SH-SY5Y (cell line): ENCODE data around the gene TOX3.

ENCODE experiments used
- GATA2 ChIP-seq: IDR thresholded peaks from 2 replicates; pipeline ENCODE4 v1.6.1; 2011; ENCODE audit warnings: mild to moderate bottlenecking, low read depth, low read length
- GATA3 ChIP-seq: IDR thresholded peaks from 2 replicates; pipeline ENCODE4 v1.6.1; 2011; ENCODE audit warnings: low read depth, mild to moderate bottlenecking, low read length, moderate library complexity

DNA sequence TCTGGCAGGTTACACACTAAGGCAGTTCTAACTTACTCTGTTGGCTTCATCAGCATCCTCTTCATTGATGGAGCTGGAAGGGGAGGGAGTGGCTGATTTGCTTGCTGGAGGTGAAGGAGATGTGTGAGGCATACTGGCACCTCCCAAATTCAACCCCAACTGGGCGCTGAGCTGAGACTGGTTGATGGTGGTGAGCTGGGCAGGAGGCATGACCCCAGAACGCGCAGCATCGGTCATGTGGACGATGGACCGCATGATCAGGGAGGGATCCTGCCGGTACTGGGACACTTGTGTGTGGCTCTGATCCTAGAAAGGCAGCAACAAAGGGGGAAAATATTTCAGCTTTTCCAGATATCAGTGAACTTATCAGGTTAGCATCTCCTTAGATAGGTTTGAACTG is 96.7 kb downstream of the TOX3 start:
- TF ChIP-seq GATA2 (no peak), GATA3 (no peak)
